D721Med (cell line): ENCODE measurements around the gene CAPZA3.
"Not testable (repeated sequence)": the region's sequence is repeated elsewhere in the genome, so short reads cannot be mapped to it uniquely, and the experiment has no call there.

ENCODE experiments used
- DNase-seq: peaks from one replicate; pipeline ENCODE4 v3.0.0; 2011; ENCODE audit warnings: low spot score; ENCODE audit not compliant: insufficient read length
- FAIRE-seq: peaks from 2 replicates; lab custom pipeline; 2011; peaks lifted over from hg19 to GRCh38; lab: Jason Lieb, UNC
- TF ChIP-seq, protein P1 (sequence below): IDR thresholded peaks from 2 replicates; pipeline ENCODE4 v1.5.1; 2012; ENCODE audit warnings: mild to moderate bottlenecking, control low read depth; ENCODE audit not compliant: insufficient read depth; ENCODE audit errors: missing control alignments

Gene CAPZA3

GRCh38 chr12:18753481-18754123 is 15.7 kb downstream of the CAPZA3 start:
- FAIRE-seq (no peak), DNase-seq (no peak)
- TF ChIP-seq, protein P1, sequence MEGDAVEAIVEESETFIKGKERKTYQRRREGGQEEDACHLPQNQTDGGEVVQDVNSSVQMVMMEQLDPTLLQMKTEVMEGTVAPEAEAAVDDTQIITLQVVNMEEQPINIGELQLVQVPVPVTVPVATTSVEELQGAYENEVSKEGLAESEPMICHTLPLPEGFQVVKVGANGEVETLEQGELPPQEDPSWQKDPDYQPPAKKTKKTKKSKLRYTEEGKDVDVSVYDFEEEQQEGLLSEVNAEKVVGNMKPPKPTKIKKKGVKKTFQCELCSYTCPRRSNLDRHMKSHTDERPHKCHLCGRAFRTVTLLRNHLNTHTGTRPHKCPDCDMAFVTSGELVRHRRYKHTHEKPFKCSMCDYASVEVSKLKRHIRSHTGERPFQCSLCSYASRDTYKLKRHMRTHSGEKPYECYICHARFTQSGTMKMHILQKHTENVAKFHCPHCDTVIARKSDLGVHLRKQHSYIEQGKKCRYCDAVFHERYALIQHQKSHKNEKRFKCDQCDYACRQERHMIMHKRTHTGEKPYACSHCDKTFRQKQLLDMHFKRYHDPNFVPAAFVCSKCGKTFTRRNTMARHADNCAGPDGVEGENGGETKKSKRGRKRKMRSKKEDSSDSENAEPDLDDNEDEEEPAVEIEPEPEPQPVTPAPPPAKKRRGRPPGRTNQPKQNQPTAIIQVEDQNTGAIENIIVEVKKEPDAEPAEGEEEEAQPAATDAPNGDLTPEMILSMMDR: no peak

GRCh38 chr12:18754124-18754707 is 16.3 kb downstream of the CAPZA3 start:
- DNase-seq (no peak), FAIRE-seq (no peak)
- TF ChIP-seq, protein P1: no peak

DNA sequence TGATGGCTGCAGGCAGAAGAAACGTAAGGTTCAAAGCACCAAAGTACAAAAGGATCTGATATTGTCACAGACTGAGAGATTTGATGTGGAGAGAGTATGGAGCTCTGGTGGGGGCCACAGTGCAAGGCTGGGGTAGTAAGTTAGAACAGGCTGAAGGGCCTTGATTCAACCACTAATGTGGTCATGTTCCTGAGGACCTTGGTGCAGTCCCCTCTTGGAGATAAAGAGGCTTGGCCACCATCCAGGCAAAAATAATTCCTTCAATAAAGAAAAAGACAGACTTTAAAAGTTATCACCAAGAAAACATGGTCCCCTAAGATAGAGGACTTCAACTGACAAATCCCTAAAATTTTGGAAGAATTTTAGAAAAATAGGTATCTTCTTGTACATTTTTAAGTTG is 17.4 kb downstream of the CAPZA3 start:
- FAIRE-seq (no peak), DNase-seq (no peak)
- TF ChIP-seq, protein P1: no peak

DNA sequence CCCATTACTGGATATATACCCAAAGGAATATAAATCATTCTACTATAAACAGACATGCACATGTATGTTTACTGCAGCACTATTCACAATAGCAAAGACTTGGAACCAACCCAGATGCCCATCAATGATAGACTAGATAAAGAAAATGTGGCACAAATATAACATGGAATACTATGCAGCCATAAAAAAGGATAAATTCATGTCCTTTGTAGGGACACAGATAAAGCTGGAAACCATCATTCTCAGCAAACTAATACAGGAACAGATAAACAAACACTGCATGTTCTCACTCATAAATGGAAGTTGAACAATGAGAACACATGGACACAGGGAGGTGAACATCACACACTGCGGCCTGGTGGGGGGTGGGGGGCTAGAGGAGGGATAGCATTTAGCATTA is 28.6 kb downstream of the CAPZA3 start:
- DNase-seq, FAIRE-seq: not testable (repeated sequence)

- TF ChIP-seq, protein P1: no peak
- FAIRE-seq (no peak), DNase-seq (no peak)
These were observed 44.9 kb downstream of the CAPZA3 start for GRCh38 chr12:18782827-18783226.

DNA sequence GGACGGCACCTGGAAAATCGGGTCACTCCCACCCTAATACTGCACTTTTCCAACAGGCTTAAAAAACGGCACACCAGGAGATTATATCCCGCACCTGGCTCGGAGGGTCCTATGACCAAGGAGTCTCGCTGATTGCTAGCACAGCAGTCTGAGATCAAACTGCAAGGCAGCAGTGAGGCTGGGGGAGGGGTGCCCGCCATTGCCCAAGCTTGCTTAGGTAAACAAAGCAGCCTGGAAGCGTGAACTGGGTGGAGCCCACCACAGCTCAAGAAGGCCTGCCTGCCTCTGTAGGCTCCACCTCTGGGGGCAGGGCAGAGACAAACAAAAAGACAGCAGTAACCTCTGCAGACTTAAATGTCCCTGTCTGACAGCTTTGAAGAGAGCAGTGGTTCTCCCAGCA is 47.5 kb downstream of the CAPZA3 start:
- not testable (repeated sequence) for FAIRE-seq

More for the DNA sequence above, 47.5 kb downstream of the CAPZA3 start:
- DNase-seq: not testable (repeated sequence)
